KMS-11 (cell line): ENCODE data around the gene HAS3.

ENCODE experiments used
- H2AFZ ChIP-seq: fragments of 200-600 bp; sonication (generic); 2 replicates; pipeline ENCODE4 v1.6.1; 2016; ENCODE audit warnings: antibody characterized with exemption, mixed run types, low read depth
- H3K27ac ChIP-seq: fragments of 200-600 bp; sonication (generic); 2 replicates; pipeline ENCODE4 v1.6.1; 2016; ENCODE audit warnings: mild to moderate bottlenecking, mixed run types
- H3K27me3 ChIP-seq: fragments of 200-600 bp; sonication (generic); 2 replicates; pipeline ENCODE4 v1.6.1; 2017; ENCODE audit warnings: mild to moderate bottlenecking, low read depth, mixed run types, moderate library complexity; ENCODE audit not compliant: insufficient read depth
- H3K36me3 ChIP-seq: fragments of 200-600 bp; sonication (generic); 2 replicates; pipeline ENCODE4 v1.6.1; 2017; ENCODE audit warnings: mild to moderate bottlenecking, mixed run types; ENCODE audit not compliant: insufficient read depth
- H3K4me1 ChIP-seq: fragments of 200-600 bp; sonication (generic); 2 replicates; pipeline ENCODE4 v1.6.1; 2016; ENCODE audit warnings: mild to moderate bottlenecking, low read depth, mixed run types; ENCODE audit not compliant: poor library complexity, severe bottlenecking
- H3K4me2 ChIP-seq: fragments of 200-600 bp; sonication (generic); 2 replicates; pipeline ENCODE4 v1.7.0; 2016; ENCODE audit warnings: mild to moderate bottlenecking, mixed run types
- H3K4me3 ChIP-seq: fragments of 200-600 bp; sonication (generic); IDR thresholded peaks from 2 replicates; pipeline ENCODE4 v1.6.1; 2017; ENCODE audit warnings: low read depth, low read length, mixed read lengths; ENCODE audit not compliant: insufficient read depth
- H3K79me2 ChIP-seq: fragments of 200-600 bp; sonication (generic); 2 replicates; pipeline ENCODE4 v1.6.1; 2016; ENCODE audit warnings: low read depth, mixed run types; ENCODE audit not compliant: insufficient read depth
- H3K9ac ChIP-seq: fragments of 200-600 bp; sonication (generic); 2 replicates; pipeline ENCODE4 v1.6.1; 2016; ENCODE audit warnings: mild to moderate bottlenecking, mixed run types
- H4K20me1 ChIP-seq: fragments of 200-600 bp; sonication (generic); 2 replicates; pipeline ENCODE4 v1.6.1; 2016; ENCODE audit warnings: mild to moderate bottlenecking, mixed run types; ENCODE audit not compliant: insufficient read depth
- CTCF ChIP-seq: fragments of 200-600 bp; sonication (generic); conservative IDR thresholded peaks from 2 replicates; pipeline ENCODE4 v1.6.1; 2017; ENCODE audit warnings: low read depth, mild to moderate bottlenecking, antibody characterized with exemption, low read length, moderate library complexity, mixed read lengths

Gene HAS3

GRCh38 chr16:69107316-69107962, 2.0 kb downstream of the HAS3 start:
- peaks cover 12% of the 10 kb centered on the region for H3K4me1 ChIP-seq
- no peaks in the 10 kb centered on the region for H3K36me3 ChIP-seq
- TF ChIP-seq CTCF = no peak
- no peaks in the 10 kb centered on the region for H3K27me3 ChIP-seq
- no peak overlapping the region for H3K27ac ChIP-seq
- no peaks in the 10 kb centered on the region for H4K20me1 ChIP-seq
- no peaks in the 10 kb centered on the region for H3K79me2 ChIP-seq
- no peak overlapping the region for H3K4me2 ChIP-seq
- no peak overlapping the region for H3K9ac ChIP-seq
- no peak overlapping the region for H3K4me3 ChIP-seq
- H2AFZ ChIP-seq = no peak overlapping the region

GRCh38 chr16:69108064-69108904, 2.8 kb downstream of the HAS3 start:
- Histone ChIP-seq H3K27me3 (no peaks in the 10 kb centered on the region), H3K4me2 (no peak overlapping the region), H3K79me2 (no peaks in the 10 kb centered on the region), H4K20me1 (no peaks in the 10 kb centered on the region), H3K4me1 (peaks cover 15% of the 10 kb centered on the region), H3K4me3 (no peak overlapping the region), H2AFZ (no peak overlapping the region), H3K9ac (no peak overlapping the region), H3K36me3 (no peaks in the 10 kb centered on the region), H3K27ac (no peak overlapping the region)
- no peak for TF ChIP-seq CTCF

GRCh38 chr16:69108905-69109252, 3.4 kb downstream of the HAS3 start:
- Histone ChIP-seq H3K4me3 (no peak overlapping the region), H3K79me2 (no peaks in the 10 kb centered on the region)

More at GRCh38 chr16:69108905-69109252, 3.4 kb downstream of the HAS3 start:
- Histone ChIP-seq H3K4me2 (no peak overlapping the region), H3K36me3 (no peaks in the 10 kb centered on the region), H2AFZ (no peak overlapping the region), H3K4me1 (peaks cover 15% of the 10 kb centered on the region), H3K9ac (no peak overlapping the region), H3K27me3 (no peaks in the 10 kb centered on the region), H3K27ac (no peak overlapping the region), H4K20me1 (no peaks in the 10 kb centered on the region)
- no peak for TF ChIP-seq CTCF
